ENCODE measurements around the gene B4GALT4. TPM values are rescaled to one million over a fixed set of nuclear protein-coding genes. Genes with fewer than 3 reads are reported as not detected.

The B4GALT4 gene
- total and polyA plus RNA-seq, 2 experiments from 2014 or later, result 56.0 to 67.9 TPM

Other genes with a start within 250 kb of the B4GALT4 start
- not detected in 2 replicates for gene IGSF11, start 206.0 kb downstream of the B4GALT4 start, total RNA-seq (2014; rRNA removed; shearing (Covaris generic))
- not detected in 2 replicates for gene IGSF11, start 206.0 kb downstream of the B4GALT4 start, polyA plus RNA-seq (2016; fragmentation: Nextera tagmentation; extraction: Ambion mirVana)
- not detected in 2 replicates for gene TEX55, start 94.7 kb downstream of the B4GALT4 start, total RNA-seq (2014; rRNA removed; shearing (Covaris generic))
- not detected in 2 replicates for gene TEX55, start 94.7 kb downstream of the B4GALT4 start, polyA plus RNA-seq (2016; fragmentation: Nextera tagmentation; extraction: Ambion mirVana)
- 0.13 TPM in 1 of 2 replicates, not detected in the other for gene UPK1B, start 67.3 kb downstream of the B4GALT4 start, total RNA-seq (2014; rRNA removed; shearing (Covaris generic))
- not detected in 2 replicates for gene UPK1B, start 67.3 kb downstream of the B4GALT4 start, polyA plus RNA-seq (2016; fragmentation: Nextera tagmentation; extraction: Ambion mirVana)
- gene ARHGAP31, start 53.5 kb upstream of the B4GALT4 start, total RNA-seq (2014; rRNA removed; shearing (Covaris generic)), result 14.0 and 15.3 TPM in 2 replicates
- gene ARHGAP31, start 53.5 kb upstream of the B4GALT4 start, polyA plus RNA-seq (2016; fragmentation: Nextera tagmentation; extraction: Ambion mirVana), result 8.1 and 8.5 TPM in 2 replicates
- gene TMEM39A, start 222.7 kb upstream of the B4GALT4 start, total RNA-seq (2014; rRNA removed; shearing (Covaris generic)), result 78.8 and 105 TPM in 2 replicates
- 37.9 and 41.1 TPM in 2 replicates for gene TMEM39A, start 222.7 kb upstream of the B4GALT4 start, polyA plus RNA-seq (2016; fragmentation: Nextera tagmentation; extraction: Ambion mirVana)
- gene POGLUT1, start 228.1 kb upstream of the B4GALT4 start, total RNA-seq (2014; rRNA removed; shearing (Covaris generic)), result 10.9 and 20.8 TPM in 2 replicates
- gene POGLUT1, start 228.1 kb upstream of the B4GALT4 start, polyA plus RNA-seq (2016; fragmentation: Nextera tagmentation; extraction: Ambion mirVana), result 18.7 and 24.5 TPM in 2 replicates